Stomach (tissue), 4 donors: ENCODE data around the gene PNMA1.

Experiments used
- POLR2A ChIP-seq, 4 donors: fragments of 450-650 bp; IDR thresholded peaks; one replicate each; pipeline ENCODE4 v1.6.1; 2016; ENCODE audit warnings: antibody characterized with exemption in 4 of 4, control low read depth in 2 of 4, mild to moderate bottlenecking in 1 of 4, moderate library complexity in 1 of 4
- TF ChIP-seq, protein P1 (sequence below), 7 experiments: fragments of 450-650 bp in 4 of 7; fragments of 200-600 bp in 3 of 7; sonication (generic) in 3 of 7; IDR thresholded peaks; one replicate each; pipeline ENCODE4 v1.5.1; 2016 to 2019; ENCODE audit warnings: antibody characterized with exemption in 7 of 7, control low read depth in 2 of 7, mild to moderate bottlenecking in 1 of 7

DNA sequence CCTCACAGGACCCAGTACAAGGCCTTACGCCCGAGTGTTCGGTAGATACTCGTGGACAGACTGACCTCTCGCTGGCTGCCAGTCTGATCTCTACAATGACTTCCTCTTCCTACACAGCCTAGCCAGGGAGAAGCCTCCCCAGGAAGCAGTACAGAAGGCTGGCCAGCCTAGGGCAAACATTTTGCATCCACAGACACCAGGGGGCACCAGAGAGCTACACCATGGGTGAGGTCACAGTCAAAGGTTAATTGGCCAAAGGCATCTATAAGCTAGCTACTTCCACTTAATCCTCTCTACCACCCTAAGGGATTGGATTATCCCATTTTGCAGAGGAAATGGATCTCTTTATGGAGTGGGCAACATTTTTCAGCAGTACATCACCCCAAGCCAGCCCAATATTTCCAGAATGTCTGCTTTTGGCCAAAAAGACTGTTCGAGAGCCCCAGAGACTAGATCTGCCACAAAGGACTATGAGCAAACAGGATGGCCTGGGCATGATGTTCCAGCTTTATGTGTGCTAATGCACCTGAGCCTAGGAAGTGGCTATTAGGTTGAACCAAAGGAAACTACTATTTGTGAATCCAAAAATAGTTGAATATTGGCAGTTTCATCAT lies 14.6 kb upstream of the PNMA1 start:
- no peak for TF ChIP-seq POLR2A (IDR thresholded peaks at IDR 0.05)
- TF ChIP-seq, protein P1, sequence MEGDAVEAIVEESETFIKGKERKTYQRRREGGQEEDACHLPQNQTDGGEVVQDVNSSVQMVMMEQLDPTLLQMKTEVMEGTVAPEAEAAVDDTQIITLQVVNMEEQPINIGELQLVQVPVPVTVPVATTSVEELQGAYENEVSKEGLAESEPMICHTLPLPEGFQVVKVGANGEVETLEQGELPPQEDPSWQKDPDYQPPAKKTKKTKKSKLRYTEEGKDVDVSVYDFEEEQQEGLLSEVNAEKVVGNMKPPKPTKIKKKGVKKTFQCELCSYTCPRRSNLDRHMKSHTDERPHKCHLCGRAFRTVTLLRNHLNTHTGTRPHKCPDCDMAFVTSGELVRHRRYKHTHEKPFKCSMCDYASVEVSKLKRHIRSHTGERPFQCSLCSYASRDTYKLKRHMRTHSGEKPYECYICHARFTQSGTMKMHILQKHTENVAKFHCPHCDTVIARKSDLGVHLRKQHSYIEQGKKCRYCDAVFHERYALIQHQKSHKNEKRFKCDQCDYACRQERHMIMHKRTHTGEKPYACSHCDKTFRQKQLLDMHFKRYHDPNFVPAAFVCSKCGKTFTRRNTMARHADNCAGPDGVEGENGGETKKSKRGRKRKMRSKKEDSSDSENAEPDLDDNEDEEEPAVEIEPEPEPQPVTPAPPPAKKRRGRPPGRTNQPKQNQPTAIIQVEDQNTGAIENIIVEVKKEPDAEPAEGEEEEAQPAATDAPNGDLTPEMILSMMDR (IDR thresholded peaks at IDR 0.05): peak in 5 of 7 experiments; percentile 78 to 98 (median 89)
